Trophoblast cell (in vitro differentiated cells and primary cell): ENCODE results near the gene DTNB.

Experiments
- DNase-seq, 2 donors: peaks; one replicate each; pipeline ENCODE4 v3.0.0-alpha.2; 2016
- H2AFZ ChIP-seq: 2 replicates; pipeline ENCODE4 v1.6.1; 2013; ENCODE audit warnings: low read length, moderate library complexity, mild to moderate bottlenecking; ENCODE audit not compliant: insufficient read depth, poor library complexity
- H2AK5ac ChIP-seq: 2 replicates; pipeline ENCODE4 v1.6.1; 2013; ENCODE audit warnings: mild to moderate bottlenecking, low read length
- H2BK120ac ChIP-seq: 2 replicates; pipeline ENCODE4 v1.6.1; 2013; ENCODE audit warnings: low read length, mild to moderate bottlenecking, moderate library complexity; ENCODE audit not compliant: insufficient read depth, poor library complexity
- H2BK12ac ChIP-seq: 2 replicates; pipeline ENCODE4 v1.6.1; 2013; ENCODE audit warnings: mild to moderate bottlenecking, low read length, moderate library complexity
- H2BK5ac ChIP-seq: 2 replicates; pipeline ENCODE4 v1.6.1; 2013; ENCODE audit warnings: low read length, low read depth, moderate library complexity, mild to moderate bottlenecking; ENCODE audit not compliant: poor library complexity
- H3K14ac ChIP-seq: 2 replicates; pipeline ENCODE4 v1.6.1; 2013; ENCODE audit warnings: mild to moderate bottlenecking, low read length
- H3K18ac ChIP-seq: 2 replicates; pipeline ENCODE4 v1.6.1; 2013; ENCODE audit warnings: mild to moderate bottlenecking, low read length
- H3K23ac ChIP-seq: 2 replicates; pipeline ENCODE4 v1.6.1; 2013; ENCODE audit warnings: low read length
- H3K27ac ChIP-seq: 2 replicates; pipeline ENCODE4 v1.5.1; 2013; ENCODE audit warnings: low read depth, mild to moderate bottlenecking, inconsistent platforms, low read length, moderate library complexity
- H3K27me3 ChIP-seq: 2 replicates; pipeline ENCODE4 v1.6.1; 2013; ENCODE audit warnings: inconsistent platforms, mild to moderate bottlenecking, low read length, moderate library complexity; ENCODE audit not compliant: insufficient read depth
- H3K36me3 ChIP-seq, 2 experiments: 1 replicate in 1 of 2; 2 replicates in 1 of 2; pipeline ENCODE4 v1.6.1; 2013; ENCODE audit warnings: low read length in 2 of 2, mild to moderate bottlenecking in 2 of 2, moderate library complexity in 1 of 2; ENCODE audit not compliant: insufficient read depth in 2 of 2, control insufficient read depth in 1 of 2
- H3K4ac ChIP-seq: 2 replicates; pipeline ENCODE4 v1.6.1; 2013; ENCODE audit warnings: low read depth, mild to moderate bottlenecking, low read length, moderate library complexity
- H3K4me1 ChIP-seq, 2 experiments: 1 replicate in 1 of 2; 2 replicates in 1 of 2; pipeline ENCODE4 v1.6.1; 2013; ENCODE audit warnings: low read length in 2 of 2, mild to moderate bottlenecking in 2 of 2, moderate library complexity in 1 of 2; ENCODE audit not compliant: insufficient read depth in 2 of 2, control insufficient read depth in 1 of 2
- H3K4me2 ChIP-seq: 2 replicates; pipeline ENCODE4 v1.6.1; 2013; ENCODE audit warnings: inconsistent platforms, mild to moderate bottlenecking, low read length, moderate library complexity
- H3K4me3 ChIP-seq: 2 replicates; pipeline ENCODE4 v1.5.1; 2013; ENCODE audit warnings: mild to moderate bottlenecking, low read depth, low read length, inconsistent platforms
- H3K79me1 ChIP-seq: one replicate; pipeline ENCODE4 v1.6.1; 2013; ENCODE audit warnings: low read length
- H3K79me2 ChIP-seq: 2 replicates; pipeline ENCODE4 v1.6.1; 2013; ENCODE audit warnings: low read length, mild to moderate bottlenecking; ENCODE audit not compliant: control insufficient read depth, insufficient read depth, poor library complexity
- H3K9ac ChIP-seq: 2 replicates; pipeline ENCODE4 v1.6.1; 2013; ENCODE audit warnings: mild to moderate bottlenecking, low read length
- H3K9me3 ChIP-seq: 2 replicates; pipeline ENCODE4 v1.6.1; 2013; ENCODE audit warnings: low read depth, mild to moderate bottlenecking, control low read depth, inconsistent platforms, low read length; ENCODE audit not compliant: insufficient read depth
- H4K12ac ChIP-seq: 2 replicates; pipeline ENCODE4 v1.6.1; 2013; ENCODE audit warnings: low read depth, mild to moderate bottlenecking, low read length, moderate library complexity
- H4K8ac ChIP-seq: 2 replicates; pipeline ENCODE4 v1.6.1; 2013; ENCODE audit warnings: low read depth, mild to moderate bottlenecking, low read length, moderate library complexity
- H4K91ac ChIP-seq: one replicate; pipeline ENCODE4 v1.6.1; 2013; ENCODE audit warnings: low read depth, mild to moderate bottlenecking, low read length, moderate library complexity
- WGBS: extraction: QIAGEN DNeasy Blood & Tissue Kit; methylation state at CpG from one replicate; pipeline ENCODE4 v1.1.7; 2013; ENCODE audit warnings: missing lambda C conversion rate; ENCODE audit not compliant: insufficient read length, insufficient coverage; ENCODE audit errors: extremely low coverage; 5-methylcytosine and 5-hydroxymethylcytosine counted together

The DTNB gene

DNA sequence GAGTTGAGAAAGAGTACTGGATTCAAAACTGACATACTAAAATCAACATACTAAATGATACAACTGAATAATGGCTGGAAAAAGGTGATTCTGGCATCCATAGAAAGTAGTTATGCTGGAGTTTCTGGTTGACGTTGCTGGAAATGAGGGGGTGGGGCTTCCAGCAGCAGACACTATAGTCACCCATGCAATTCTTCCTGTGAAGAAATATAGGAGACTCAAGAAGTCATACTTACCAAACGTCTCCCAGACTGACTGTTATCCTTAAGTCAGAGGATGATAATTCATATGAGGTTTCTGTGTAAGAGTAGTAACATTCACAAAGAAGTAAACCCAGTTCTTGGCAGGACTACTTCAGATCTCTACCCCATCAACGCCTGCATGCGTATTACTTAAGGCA is 23.6 kb downstream of the DTNB start:
- Histone ChIP-seq H3K9me3 (no peaks in the 10 kb centered on the region), H3K4ac (no peak overlapping the region), H3K27me3 (no peaks in the 10 kb centered on the region), H3K4me2 (no peak overlapping the region), H4K91ac (no peak overlapping the region), H3K79me1 (no peaks in the 10 kb centered on the region), H2BK12ac (no peak overlapping the region), H3K23ac (no peak overlapping the region), H2AFZ (no peak overlapping the region), H3K9ac (no peak overlapping the region), H3K79me2 (no peaks in the 10 kb centered on the region), H2AK5ac (no peak overlapping the region), H3K27ac (no peak overlapping the region), H4K8ac (no peak overlapping the region), H4K12ac (no peak overlapping the region), H2BK120ac (no peak overlapping the region), H3K36me3 (no peaks in the 10 kb centered on the region), H3K14ac (no peak overlapping the region), H3K4me1 (no peaks in the 10 kb centered on the region), H3K4me3 (no peak overlapping the region), H2BK5ac (no peak overlapping the region), H3K18ac (no peak overlapping the region)
- no CpG with 5 or more reads among the region's 4 CpGs for WGBS
- peak in 1 of 2 donors; percentile 40 for DNase-seq

DNA sequence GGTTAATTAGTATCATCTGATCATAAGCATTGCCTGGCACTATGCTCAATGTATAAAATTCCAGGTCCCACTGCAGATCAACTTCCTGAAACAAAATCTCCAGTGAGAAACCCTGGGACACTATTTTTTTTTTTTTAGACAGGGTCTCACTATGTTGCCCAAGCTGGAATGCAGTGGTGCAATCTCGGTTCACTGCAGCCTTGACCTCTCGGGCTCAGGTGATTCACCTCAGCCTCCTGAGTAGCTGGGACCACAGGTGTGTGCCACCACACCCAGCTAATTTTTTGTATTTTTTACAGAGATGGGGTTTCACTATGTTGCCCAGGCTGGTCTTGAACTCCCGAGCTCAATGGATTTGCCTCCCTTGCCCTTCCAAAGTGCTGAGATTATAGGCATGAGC is 31.1 kb downstream of the DTNB start:
- H4K91ac ChIP-seq, result no peak overlapping the region
- no peak overlapping the region for H2BK5ac ChIP-seq
- H3K4me2 ChIP-seq, result no peak overlapping the region
- no peak overlapping the region for H4K8ac ChIP-seq
- H2BK120ac ChIP-seq, result no peak overlapping the region
- no peaks in the 10 kb centered on the region for H3K27me3 ChIP-seq
- H4K12ac ChIP-seq, result no peak overlapping the region
- no peak overlapping the region for H2AFZ ChIP-seq
- H3K18ac ChIP-seq, result no peak overlapping the region
- H3K4me3 ChIP-seq, result no peak overlapping the region
- no peak overlapping the region for H3K9ac ChIP-seq
- no CpG with 5 or more reads among the region's 3 CpGs for WGBS
- no peak overlapping the region for H3K14ac ChIP-seq
- no peak overlapping the region for H2BK12ac ChIP-seq
- peaks cover 7 to 8% of the 10 kb centered on the region in 2 experiments for H3K4me1 ChIP-seq
- no peaks in the 10 kb centered on the region for H3K36me3 ChIP-seq
- no peak overlapping the region for H3K23ac ChIP-seq
- no peak overlapping the region for H3K27ac ChIP-seq
- DNase-seq, result peak; percentile 52 to 53
- no peaks in the 10 kb centered on the region for H3K9me3 ChIP-seq
- H2AK5ac ChIP-seq, result no peak overlapping the region
- H3K4ac ChIP-seq, result no peak overlapping the region
- no peaks in the 10 kb centered on the region for H3K79me2 ChIP-seq
- H3K79me1 ChIP-seq, result peaks cover 3% of the 10 kb centered on the region

DNA sequence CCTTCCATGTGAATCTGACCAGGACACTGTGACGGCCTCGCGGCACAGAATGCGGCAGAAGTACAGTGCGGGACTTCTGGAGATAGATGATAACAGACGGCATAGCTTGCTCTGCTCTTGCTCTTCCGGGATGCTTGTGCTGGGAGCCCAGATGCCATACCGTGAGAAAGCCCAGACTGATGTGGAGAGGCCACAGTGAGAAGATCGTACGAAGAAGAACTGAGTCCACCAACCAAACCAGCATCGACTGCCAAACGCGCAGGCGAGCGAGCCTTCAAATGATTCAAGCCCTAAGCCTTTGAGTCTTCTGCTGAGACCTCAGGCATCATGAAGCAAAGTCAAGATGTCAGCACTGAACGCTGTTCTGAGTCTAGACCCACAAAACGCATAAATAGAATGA is 33.7 kb downstream of the DTNB start:
- Histone ChIP-seq H2BK5ac (no peak overlapping the region), H3K14ac (no peak overlapping the region), H3K36me3 (no peaks in the 10 kb centered on the region), H3K9me3 (no peaks in the 10 kb centered on the region), H3K23ac (no peak overlapping the region), H3K27ac (no peak overlapping the region), H3K27me3 (no peaks in the 10 kb centered on the region), H3K4me3 (no peak overlapping the region), H2AFZ (no peak overlapping the region), H2AK5ac (no peak overlapping the region), H4K12ac (no peak overlapping the region), H3K79me1 (peaks cover 3% of the 10 kb centered on the region), H3K18ac (no peak overlapping the region), H3K79me2 (no peaks in the 10 kb centered on the region), H3K4ac (no peak overlapping the region), H2BK12ac (no peak overlapping the region), H3K9ac (no peak overlapping the region), H3K4me1 (peaks cover 7 to 8% of the 10 kb centered on the region in 2 experiments), H4K91ac (no peak overlapping the region), H3K4me2 (no peak overlapping the region), H2BK120ac (no peak overlapping the region), H4K8ac (no peak overlapping the region)
- WGBS, result no CpG with 5 or more reads among the region's 17 CpGs
- peak; percentile 77 to 78 for DNase-seq

DNA sequence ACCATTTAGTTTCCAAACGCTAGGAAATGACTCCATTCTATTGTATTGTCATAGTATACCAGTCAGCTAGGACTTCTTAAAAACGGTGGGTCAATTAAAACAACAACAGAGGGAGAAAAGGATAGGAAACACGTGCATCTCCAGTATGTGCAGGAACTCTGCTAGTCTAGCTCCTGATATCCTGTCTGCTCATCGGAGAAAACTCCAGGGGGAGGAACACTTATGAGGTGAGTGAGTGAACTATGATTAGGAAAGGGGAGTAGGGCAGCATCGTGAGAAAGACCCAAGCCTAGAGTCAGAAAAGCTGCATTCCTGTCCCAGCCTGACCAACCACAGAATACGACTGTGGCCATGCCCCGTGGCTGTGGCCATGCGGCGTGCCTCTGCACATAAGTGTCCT is 34.2 kb downstream of the DTNB start:
- H2BK5ac ChIP-seq, result no peak overlapping the region
- no peak overlapping the region for H3K4me3 ChIP-seq
- H4K8ac ChIP-seq, result no peak overlapping the region
- no peak overlapping the region for H3K27ac ChIP-seq
- H3K27me3 ChIP-seq, result no peaks in the 10 kb centered on the region
- H3K9ac ChIP-seq, result no peak overlapping the region
- no CpG with 5 or more reads among the region's 9 CpGs for WGBS
- no peak overlapping the region for H3K4ac ChIP-seq
- H4K91ac ChIP-seq, result no peak overlapping the region
- H3K4me1 ChIP-seq, result peaks cover 7 to 8% of the 10 kb centered on the region in 2 experiments
- H3K79me2 ChIP-seq, result no peaks in the 10 kb centered on the region
- H3K36me3 ChIP-seq, result no peaks in the 10 kb centered on the region
- peaks cover 3% of the 10 kb centered on the region for H3K79me1 ChIP-seq
- H3K9me3 ChIP-seq, result no peaks in the 10 kb centered on the region
- no peak overlapping the region for H3K4me2 ChIP-seq
- H4K12ac ChIP-seq, result no peak overlapping the region
- H2BK120ac ChIP-seq, result no peak overlapping the region
- H3K14ac ChIP-seq, result no peak overlapping the region
- no peak overlapping the region for H2BK12ac ChIP-seq
- no peak overlapping the region for H3K23ac ChIP-seq
- no peak overlapping the region for H2AK5ac ChIP-seq
- peak; percentile 74 to 82 for DNase-seq
- H3K18ac ChIP-seq, result no peak overlapping the region
- H2AFZ ChIP-seq, result no peak overlapping the region
